Nephron (organoid): ENCODE measurements around the gene PPFIA4.

Experiments
- H3K27ac Mint-ChIP-seq, 3 experiments: 2 replicates each; pipeline ENCODE4 v1.8.0; 2020; ENCODE audit warnings: mixed read lengths in 3 of 3, mild to moderate bottlenecking in 2 of 3, moderate library complexity in 1 of 3
- H3K27me3 Mint-ChIP-seq: 2 replicates; pipeline ENCODE4 v1.8.0; 2021; ENCODE audit warnings: low read depth, mild to moderate bottlenecking, moderate library complexity, mixed read lengths
- H3K36me3 Mint-ChIP-seq: 2 replicates; pipeline ENCODE4 v1.8.0; 2020; ENCODE audit warnings: low read depth, mixed read lengths
- H3K4me1 Mint-ChIP-seq: 2 replicates; pipeline ENCODE4 v1.8.0; 2020; ENCODE audit warnings: mixed read lengths
- H3K4me3 Mint-ChIP-seq, 3 experiments: 2 replicates each; pipeline ENCODE4 v1.8.0; 2020; ENCODE audit warnings: mild to moderate bottlenecking in 3 of 3, mixed read lengths in 3 of 3, moderate library complexity in 2 of 3
- H3K9me3 Mint-ChIP-seq: 2 replicates; pipeline ENCODE4 v1.8.0; 2020; ENCODE audit warnings: mixed read lengths
- TF ChIP-seq, protein P1 (sequence below), 3 experiments: fragments of 200-600 bp; sonication (generic); IDR thresholded peaks; one replicate each; pipeline ENCODE4 v1.5.0; 2021; ENCODE audit warnings: antibody characterized with exemption in 3 of 3; ENCODE audit not compliant: unreplicated experiment in 3 of 3

PPFIA4 gene

GRCh38 chr1:203055161-203055799, 29.0 kb downstream of the PPFIA4 start:
- peaks cover 75% of the 10 kb centered on the region for H3K4me1 Mint-ChIP-seq

GRCh38 chr1:203056012-203056411, 29.7 kb downstream of the PPFIA4 start:
- Mint-ChIP-seq H3K27me3 (peaks cover 5% of the 10 kb centered on the region), H3K4me3 (no peak overlapping the region), H3K9me3 (no peaks in the 10 kb centered on the region), H3K4me1 (peaks cover 71% of the 10 kb centered on the region), H3K27ac (peak overlapping the region; percentile 53 to 91 (median 75)), H3K36me3 (peaks cover 27% of the 10 kb centered on the region)
- TF ChIP-seq, protein P1, sequence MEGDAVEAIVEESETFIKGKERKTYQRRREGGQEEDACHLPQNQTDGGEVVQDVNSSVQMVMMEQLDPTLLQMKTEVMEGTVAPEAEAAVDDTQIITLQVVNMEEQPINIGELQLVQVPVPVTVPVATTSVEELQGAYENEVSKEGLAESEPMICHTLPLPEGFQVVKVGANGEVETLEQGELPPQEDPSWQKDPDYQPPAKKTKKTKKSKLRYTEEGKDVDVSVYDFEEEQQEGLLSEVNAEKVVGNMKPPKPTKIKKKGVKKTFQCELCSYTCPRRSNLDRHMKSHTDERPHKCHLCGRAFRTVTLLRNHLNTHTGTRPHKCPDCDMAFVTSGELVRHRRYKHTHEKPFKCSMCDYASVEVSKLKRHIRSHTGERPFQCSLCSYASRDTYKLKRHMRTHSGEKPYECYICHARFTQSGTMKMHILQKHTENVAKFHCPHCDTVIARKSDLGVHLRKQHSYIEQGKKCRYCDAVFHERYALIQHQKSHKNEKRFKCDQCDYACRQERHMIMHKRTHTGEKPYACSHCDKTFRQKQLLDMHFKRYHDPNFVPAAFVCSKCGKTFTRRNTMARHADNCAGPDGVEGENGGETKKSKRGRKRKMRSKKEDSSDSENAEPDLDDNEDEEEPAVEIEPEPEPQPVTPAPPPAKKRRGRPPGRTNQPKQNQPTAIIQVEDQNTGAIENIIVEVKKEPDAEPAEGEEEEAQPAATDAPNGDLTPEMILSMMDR (IDR thresholded peaks at IDR 0.05; ENCODE audit: unreplicated experiment in 3 of 3) = no peak

More at GRCh38 chr1:203055161-203055799, 29.0 kb downstream of the PPFIA4 start:
- Mint-ChIP-seq H3K9me3 (no peaks in the 10 kb centered on the region), H3K27me3 (peaks cover 5% of the 10 kb centered on the region), H3K27ac (peak overlapping the region; percentile 56 to 75 (median 73)), H3K4me3 (no peak overlapping the region), H3K36me3 (peaks cover 22% of the 10 kb centered on the region)
- TF ChIP-seq, protein P1 (IDR thresholded peaks at IDR 0.05; ENCODE audit: unreplicated experiment in 3 of 3) = peak in 1 of 3 experiments; percentile 31

DNA sequence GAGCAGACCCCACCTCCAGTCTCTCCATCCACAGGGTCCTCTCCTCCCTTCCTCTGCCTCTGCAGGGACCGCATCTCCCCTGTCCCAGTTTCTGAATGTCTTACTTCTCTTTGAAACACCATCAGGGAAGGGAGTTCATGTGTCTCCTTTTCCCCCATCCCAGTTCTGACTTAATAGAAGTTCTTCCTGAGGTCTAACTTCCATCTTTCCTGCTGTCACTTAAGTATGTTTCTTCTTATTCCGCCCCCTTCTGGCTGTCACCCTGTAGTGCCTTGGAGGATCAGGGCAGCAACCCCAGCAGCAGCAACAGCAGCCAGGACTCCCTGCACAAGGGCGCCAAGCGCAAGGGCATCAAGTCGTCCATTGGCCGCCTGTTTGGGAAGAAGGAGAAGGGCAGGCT, 30.2 kb downstream of the PPFIA4 start:
- no peaks in the 10 kb centered on the region for H3K9me3 Mint-ChIP-seq
- no peak overlapping the region for H3K4me3 Mint-ChIP-seq
- no peaks in the 10 kb centered on the region for H3K27me3 Mint-ChIP-seq
- peak overlapping the region; percentile 19 to 91 (median 75) for H3K27ac Mint-ChIP-seq
- TF ChIP-seq, protein P1 (IDR thresholded peaks at IDR 0.05; ENCODE audit: unreplicated experiment in 3 of 3) = no peak
- peaks cover 67% of the 10 kb centered on the region for H3K4me1 Mint-ChIP-seq
- H3K36me3 Mint-ChIP-seq = peaks cover 28% of the 10 kb centered on the region

DNA sequence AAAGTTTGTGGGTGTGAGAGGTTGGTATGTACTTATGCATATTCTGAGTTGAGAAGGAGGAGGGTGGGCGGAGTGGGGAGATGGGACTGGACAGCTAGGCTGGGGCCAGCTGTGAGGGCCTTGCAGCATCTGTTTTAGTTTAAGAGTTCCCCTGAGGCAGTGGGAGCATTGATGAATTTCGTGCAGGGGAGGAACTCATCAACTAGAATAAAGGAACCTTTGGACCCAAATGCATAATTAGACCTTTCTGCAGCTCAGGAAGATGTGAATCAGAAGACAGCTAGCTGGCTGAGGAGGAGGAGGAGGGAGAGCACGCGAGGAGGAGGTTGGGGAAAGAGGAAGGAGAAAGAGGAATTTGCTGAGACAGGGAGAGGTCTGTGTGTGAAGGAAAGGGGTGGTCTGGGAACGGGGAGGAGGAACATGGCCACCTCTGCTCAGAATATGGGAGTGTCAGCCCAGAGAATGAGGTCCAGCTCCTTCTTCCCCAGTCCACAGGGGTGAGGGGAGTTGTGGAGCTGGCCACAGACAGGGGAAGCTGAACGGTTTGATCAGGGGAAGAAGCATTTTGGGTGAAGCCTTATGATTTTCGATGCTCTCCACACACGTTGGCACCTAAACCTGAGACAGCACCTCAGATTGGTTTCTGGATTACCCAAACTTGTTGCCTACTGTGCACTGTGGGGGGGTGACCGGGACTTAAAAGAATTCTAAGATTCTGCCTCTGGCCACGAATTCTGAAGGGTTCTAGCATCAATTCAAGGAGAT, 31.8 kb downstream of the PPFIA4 start:
- TF ChIP-seq, protein P1 (IDR thresholded peaks at IDR 0.05; ENCODE audit: unreplicated experiment in 3 of 3) = no peak
- H3K4me3 Mint-ChIP-seq = peak overlapping the region; percentile 3 to 4 (median 4)
- H3K9me3 Mint-ChIP-seq = no peaks in the 10 kb centered on the region
- H3K27me3 Mint-ChIP-seq = no peaks in the 10 kb centered on the region
- H3K27ac Mint-ChIP-seq = peak overlapping the region; percentile 75 to 91 (median 90)
- H3K36me3 Mint-ChIP-seq = peaks cover 32% of the 10 kb centered on the region
- peaks cover 65% of the 10 kb centered on the region for H3K4me1 Mint-ChIP-seq

GRCh38 chr1:203058676-203058935, 32.3 kb downstream of the PPFIA4 start:
- TF ChIP-seq, protein P1 (IDR thresholded peaks at IDR 0.05; ENCODE audit: unreplicated experiment in 3 of 3) = no peak
- peaks cover 35% of the 10 kb centered on the region for H3K36me3 Mint-ChIP-seq
- peaks cover 70% of the 10 kb centered on the region for H3K4me1 Mint-ChIP-seq

More at GRCh38 chr1:203058676-203058935, 32.3 kb downstream of the PPFIA4 start:
- H3K9me3 Mint-ChIP-seq = no peaks in the 10 kb centered on the region
- H3K4me3 Mint-ChIP-seq = no peak overlapping the region
- peak overlapping the region; percentile 75 to 91 (median 90) for H3K27ac Mint-ChIP-seq
- H3K27me3 Mint-ChIP-seq = no peaks in the 10 kb centered on the region
